DMS79 (cell line): ENCODE data around the gene SUN1.
"Not testable (repeated sequence)": the region's sequence is repeated elsewhere in the genome, so short reads cannot be mapped to it uniquely, and the experiment has no call there.

Experiments
- DNase-seq: peaks from one replicate; lab custom pipeline; 2025; lab: John Stamatoyannopoulos, UW

The SUN1 gene

GRCh38 chr7:907158-907980, 75.1 kb downstream of the SUN1 start:
- DNase-seq = no peak

- DNase-seq = no peak
Measured at GRCh38 chr7:908159-908581, 75.9 kb downstream of the SUN1 start.

- DNase-seq = not testable (repeated sequence)
Measured at GRCh38 chr7:908591-909357, 76.5 kb downstream of the SUN1 start.

- no peak for DNase-seq
Measured at GRCh38 chr7:909358-910329, 77.4 kb downstream of the SUN1 start.

GRCh38 chr7:910441-910861, 78.2 kb downstream of the SUN1 start:
- DNase-seq = no peak

- no peak for DNase-seq
Measured at GRCh38 chr7:910931-911431, 78.7 kb downstream of the SUN1 start.

- DNase-seq = no peak
Measured at GRCh38 chr7:911791-912480, 79.7 kb downstream of the SUN1 start.

DNA sequence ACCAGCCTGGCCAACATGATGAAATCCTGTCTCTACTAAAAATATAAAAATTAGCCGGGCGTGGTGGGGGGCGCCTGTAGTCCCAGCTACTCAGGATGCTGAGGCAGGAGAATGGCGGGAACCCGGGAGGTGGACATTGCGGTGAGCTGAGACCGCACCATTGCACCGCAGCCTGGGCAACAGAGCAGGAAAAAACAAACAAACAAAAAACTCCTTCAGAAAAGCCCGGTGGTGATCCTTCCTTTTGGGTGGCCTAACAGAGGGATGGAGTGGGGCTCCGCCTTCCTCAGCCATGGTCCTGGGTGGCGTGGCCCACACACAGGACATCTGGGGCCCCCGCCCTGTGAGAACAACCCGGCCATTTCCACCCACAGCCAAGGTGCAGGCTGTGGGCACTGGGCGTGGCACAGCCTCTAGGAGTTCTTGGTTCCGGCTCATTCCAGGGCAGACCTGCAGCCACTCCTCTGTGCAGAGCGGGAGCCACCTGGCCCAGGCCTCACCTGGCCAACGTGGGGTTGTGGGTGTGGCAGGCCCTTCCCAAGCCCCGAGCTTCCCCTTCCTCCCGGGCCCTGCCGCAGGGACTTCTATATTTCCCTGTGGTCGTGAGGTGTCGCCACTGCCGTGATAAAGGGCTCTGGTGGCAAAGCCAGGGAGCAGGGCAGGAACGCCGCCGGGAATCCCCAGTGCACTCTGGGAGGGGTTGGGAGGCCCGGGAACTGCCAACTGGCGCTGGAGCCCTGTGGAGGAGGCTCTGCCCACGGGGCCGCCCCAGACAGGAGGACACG, 81.7 kb downstream of the SUN1 start:
- DNase-seq = peak; percentile 9

- no peak for DNase-seq
Measured at GRCh38 chr7:914521-915194, 82.4 kb downstream of the SUN1 start.

- DNase-seq = no peak
Measured at GRCh38 chr7:915291-916218, 83.3 kb downstream of the SUN1 start.

DNA sequence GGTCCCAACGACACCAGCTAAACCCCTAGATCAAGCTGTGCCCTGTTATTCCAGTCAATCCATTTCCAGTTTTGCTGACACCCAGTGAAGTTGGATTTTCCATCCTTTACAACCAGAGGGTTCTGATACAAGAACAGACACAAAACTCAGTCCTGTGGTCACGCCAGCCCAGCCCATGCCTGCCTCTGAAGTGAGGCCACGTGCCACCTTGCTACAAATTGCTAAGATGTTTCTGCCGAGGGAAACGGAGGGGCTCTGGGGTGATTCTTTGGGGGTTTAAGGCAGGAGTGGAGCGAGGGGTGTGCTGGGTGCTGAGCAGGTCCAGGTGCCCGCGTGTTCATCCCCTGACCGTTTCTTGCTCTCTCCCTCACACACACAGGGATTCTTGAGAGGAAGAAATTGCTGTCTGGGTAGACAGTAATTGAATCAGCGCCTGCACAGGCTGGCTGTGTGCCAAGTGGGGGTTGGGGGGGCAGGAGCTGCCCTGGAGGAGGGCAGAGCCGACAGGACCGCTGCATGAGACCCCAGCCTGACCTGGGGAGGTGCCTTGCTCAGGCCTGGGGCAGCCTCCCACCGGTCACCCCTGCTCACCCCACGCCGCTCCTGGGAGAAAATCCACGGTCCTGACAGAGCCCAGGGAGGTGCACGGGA, 84.1 kb downstream of the SUN1 start:
- DNase-seq = peak; percentile 26

DNA sequence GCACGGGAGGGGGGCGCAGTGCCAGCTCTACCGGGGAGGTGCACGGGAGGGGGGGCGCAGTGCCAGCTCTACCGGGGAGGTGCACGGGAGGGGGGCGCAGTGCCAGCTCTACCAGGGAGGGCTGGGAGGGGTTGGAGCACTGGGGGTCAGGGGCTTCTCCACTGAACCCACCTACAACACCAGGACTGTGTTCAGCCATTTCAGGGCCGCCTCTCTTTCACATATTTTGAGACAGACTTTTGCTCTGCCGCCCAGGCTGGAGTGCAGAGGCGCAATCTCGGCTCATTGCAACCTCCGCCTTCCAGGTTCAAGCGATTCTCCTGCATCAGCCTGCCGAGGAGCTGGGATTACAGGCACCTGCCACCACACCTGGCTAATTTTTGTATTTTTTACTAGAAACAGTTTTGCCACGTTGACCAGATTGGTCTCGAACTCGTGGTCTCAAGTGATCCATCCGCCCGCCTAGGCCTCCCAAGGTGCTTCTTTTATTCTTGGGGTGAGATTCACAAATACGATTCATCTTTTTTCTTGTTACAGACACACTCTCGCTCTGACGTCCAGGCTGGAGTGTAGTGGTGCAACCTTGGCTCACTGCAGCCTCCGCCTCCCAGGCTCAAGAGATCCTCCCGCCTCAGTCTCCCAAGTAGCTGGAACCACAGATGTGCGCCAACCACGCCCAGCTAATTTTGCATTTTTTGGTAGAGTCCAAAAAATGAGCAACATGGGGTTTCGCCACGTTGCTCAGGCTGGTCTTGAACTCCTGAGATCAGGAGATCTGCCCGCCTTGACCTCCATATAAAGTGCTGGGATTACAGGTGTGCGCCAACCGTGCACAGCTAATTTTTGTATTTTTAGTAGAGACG, 85.2 kb downstream of the SUN1 start:
- no peak for DNase-seq

DNA sequence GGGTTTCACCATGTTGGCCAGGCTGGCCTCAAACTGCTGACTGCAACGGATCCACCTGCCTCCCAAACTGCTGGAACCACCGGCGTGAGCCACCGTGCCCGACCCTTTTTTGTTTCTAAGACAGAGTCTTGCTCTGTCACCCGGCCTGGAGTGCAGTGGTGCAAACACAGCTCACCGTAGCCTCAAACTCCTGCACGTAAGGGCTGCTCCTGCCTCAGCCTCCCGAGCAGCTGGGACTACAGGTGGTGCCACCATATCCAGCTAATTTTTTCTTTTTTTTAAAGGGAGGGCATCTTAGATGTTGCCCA, 85.8 kb downstream of the SUN1 start:
- no peak for DNase-seq

DNA sequence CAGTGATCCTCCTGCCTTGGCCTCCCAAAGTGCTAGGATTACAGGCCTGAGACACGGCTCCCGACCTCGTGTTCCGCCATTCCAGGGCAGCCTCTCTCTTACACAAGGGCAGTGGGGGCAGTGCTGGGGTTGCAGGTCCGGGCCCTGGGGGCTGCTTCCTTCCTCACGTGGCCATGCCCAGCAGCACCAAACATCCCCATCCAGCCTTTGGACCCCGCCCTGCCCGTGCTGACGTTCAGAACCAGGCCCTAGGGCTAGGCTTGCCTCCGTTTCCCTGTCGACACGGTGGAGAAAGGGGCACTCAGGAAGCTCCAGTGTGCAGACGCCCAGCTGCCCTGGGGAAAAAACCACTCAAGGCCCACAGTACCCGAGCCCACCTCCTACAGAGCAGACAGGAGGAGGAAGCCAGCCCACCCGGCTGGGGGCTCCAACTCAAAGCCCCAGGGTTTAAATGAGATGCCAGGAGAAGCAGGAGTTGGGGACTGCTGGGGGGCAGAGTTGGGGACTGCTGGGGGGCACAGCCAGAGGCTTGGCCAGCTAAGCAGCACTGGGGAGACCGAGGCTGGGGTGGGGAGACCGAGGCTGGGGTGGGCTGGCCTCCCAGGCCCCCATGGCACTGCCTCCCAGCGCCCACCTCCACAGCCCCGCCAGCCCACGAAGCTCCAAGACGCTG, 86.3 kb downstream of the SUN1 start:
- DNase-seq = no peak

DNA sequence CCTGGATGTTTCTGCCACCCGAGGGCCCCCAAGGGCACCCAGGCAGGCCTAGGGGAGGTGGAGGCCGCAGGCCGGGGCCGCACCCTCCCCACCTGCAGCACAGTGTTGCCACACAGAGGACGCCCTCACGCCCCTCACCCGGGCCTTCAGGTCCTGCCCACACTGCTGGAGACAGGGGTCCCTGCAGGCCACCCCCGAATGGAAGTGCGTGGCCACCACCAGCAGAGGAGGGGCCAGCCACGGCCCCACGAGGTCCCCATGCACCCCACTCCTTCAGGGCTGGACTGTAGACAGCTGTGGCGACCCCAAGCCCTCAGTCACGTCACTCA, 86.8 kb downstream of the SUN1 start:
- no peak for DNase-seq

DNA sequence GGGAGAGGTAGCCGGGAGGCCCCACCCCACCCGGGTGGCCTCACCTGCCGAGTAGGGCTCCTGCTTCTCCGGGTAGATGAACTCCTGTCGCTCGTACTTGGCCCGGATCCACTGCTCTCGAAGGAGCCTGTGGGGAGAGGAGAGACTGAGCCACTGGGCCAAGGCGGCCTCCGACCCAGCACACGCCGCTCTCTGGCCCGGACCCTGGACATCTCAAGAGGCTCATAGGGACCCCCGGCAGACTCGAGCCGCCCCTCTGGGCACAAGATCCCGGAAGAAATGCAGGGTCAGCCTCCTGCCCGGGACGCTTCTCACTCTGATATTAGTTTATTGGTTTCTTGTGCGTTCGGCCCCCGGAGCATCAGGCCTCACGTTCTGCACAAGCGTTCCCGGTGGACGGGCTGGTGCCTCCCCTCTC, 87.7 kb downstream of the SUN1 start:
- DNase-seq = no peak
